ENCODE data around the gene GARS1. TPM values are rescaled to one million over a fixed set of nuclear protein-coding genes. Genes with fewer than 3 reads are reported as not detected.

The GARS1 gene
- total and polyA plus RNA-seq, 2 donors from 2014 or later: 84.3 to 104 TPM

- FAIRE-seq (no peak), DNase-seq (peak in 4 of 5 donors; percentile 52 to 64 (median 58))
- intact Hi-C loops (cut with DNase I): no loop called here
- TF ChIP-seq CTCF (IDR thresholded peaks at IDR 0.05; ENCODE audit: borderline replicate concordance, extremely low read depth, insufficient read depth): peak; percentile 6
- H3K36me3 ChIP-seq (ENCODE audit: control insufficient read depth in 2 of 3, insufficient read depth in 3 of 3, low read length in 3 of 3): no peaks in the 10 kb centered on the region
- no peak within 1 kb of the TSS for H3K27ac ChIP-seq (ENCODE audit: low read depth in 2 of 2, low read length in 2 of 2)
- H3K9me3 ChIP-seq (ENCODE audit: control insufficient read depth in 2 of 3, insufficient read depth in 1 of 3, low read length in 3 of 3): no peaks in the 10 kb centered on the region
- H3K4me3 ChIP-seq (ENCODE audit: low read length in 3 of 3): peak within 1 kb of the TSS in 1 of 3 donors; percentile 37
- H3K4me1 ChIP-seq (ENCODE audit: control insufficient read depth in 2 of 3, insufficient read depth in 2 of 3, low read depth in 1 of 3, low read length in 3 of 3): peaks cover 0 to 8% (median 0%) of the 10 kb centered on the region in 3 donors
- H3K9ac ChIP-seq (ENCODE audit: low read length in 3 of 3): no peak within 1 kb of the TSS
- peaks cover 17% of the 10 kb centered on the region for H3K27me3 ChIP-seq (ENCODE audit: control insufficient read depth, insufficient read depth, low read length)
These were observed 87.8 kb downstream of the GARS1 start, which contains the start of gene CRHR2 for GRCh38 chr7:30682212-30683083. TSS of gene CRHR2 (minus strand) at chr7:30682456. CDS start at chr7:30682280, 176 bp downstream.

GRCh38 chr7:30683306-30683705, 88.6 kb downstream of the GARS1 start:
- FAIRE-seq: no peak

More at GRCh38 chr7:30683306-30683705, 88.6 kb downstream of the GARS1 start:
- Histone ChIP-seq H3K4me3 (ENCODE audit: low read length in 3 of 3) (no peak overlapping the region), H3K9me3 (ENCODE audit: control insufficient read depth in 2 of 3, insufficient read depth in 1 of 3, low read length in 3 of 3) (no peaks in the 10 kb centered on the region), H3K36me3 (ENCODE audit: control insufficient read depth in 2 of 3, insufficient read depth in 3 of 3, low read length in 3 of 3) (no peaks in the 10 kb centered on the region), H3K9ac (ENCODE audit: low read length in 3 of 3) (no peak overlapping the region), H3K27me3 (ENCODE audit: control insufficient read depth, insufficient read depth, low read length) (peaks cover 17% of the 10 kb centered on the region), H3K4me1 (ENCODE audit: control insufficient read depth in 2 of 3, insufficient read depth in 2 of 3, low read depth in 1 of 3, low read length in 3 of 3) (peaks cover 0 to 8% (median 0%) of the 10 kb centered on the region in 3 donors), H3K27ac (ENCODE audit: low read depth in 2 of 2, low read length in 2 of 2) (no peak overlapping the region)
- no peak for DNase-seq
- intact Hi-C loops (cut with DNase I): no loop called here
- TF ChIP-seq CTCF (IDR thresholded peaks at IDR 0.05; ENCODE audit: borderline replicate concordance, extremely low read depth, insufficient read depth): no peak

Other genes with a start within 250 kb of the GARS1 start
- gene NOD1, start 116.1 kb upstream of the GARS1 start, total RNA-seq: 15.6 TPM
- 3.8 TPM for gene NOD1, start 116.1 kb upstream of the GARS1 start, polyA plus RNA-seq (ENCODE audit: insufficient read depth, low read depth, low replicate concordance)
- gene GGCT, start 90.0 kb upstream of the GARS1 start, total RNA-seq: 23.8 TPM
- 70.1 TPM for gene GGCT, start 90.0 kb upstream of the GARS1 start, polyA plus RNA-seq (ENCODE audit: insufficient read depth, low read depth, low replicate concordance)
- gene CRHR2, start 87.6 kb downstream of the GARS1 start, total RNA-seq: not detected
- not detected for gene CRHR2, start 87.6 kb downstream of the GARS1 start, polyA plus RNA-seq (ENCODE audit: insufficient read depth, low read depth, low replicate concordance)
- 44.8 TPM for gene INMT, start 157.3 kb downstream of the GARS1 start, total RNA-seq
- gene INMT, start 157.3 kb downstream of the GARS1 start, polyA plus RNA-seq (ENCODE audit: insufficient read depth, low read depth, low replicate concordance): 34.5 TPM
- 15.3 TPM for gene MINDY4, start 176.5 kb downstream of the GARS1 start, total RNA-seq
- gene MINDY4, start 176.5 kb downstream of the GARS1 start, polyA plus RNA-seq (ENCODE audit: insufficient read depth, low read depth, low replicate concordance): 5.3 TPM

All from kidney (tissue), 14 donors.